Embryonic facial prominence (tissue), 1 donor: Measurements from ENCODE around the gene ING2.
"Not testable (repeated sequence)": the region's sequence is repeated elsewhere in the genome, so short reads cannot be mapped to it uniquely, and the experiment has no call there.

Experiments used
- DNase-seq: peaks from one replicate; pipeline ENCODE4 v3.0.0-alpha.2; 2016; ENCODE audit errors: extremely low spot score

Gene ING2

GRCh38 chr4:183504930-183505610 lies at the start of gene ING2:
TSS of gene ING2 (plus strand) at chr4:183505058. CDS start at chr4:183505196, 138 bp downstream.
- DNase-seq, result peak; percentile 51

GRCh38 chr4:183455431-183456195 lies 49.2 kb upstream of the ING2 start:
- DNase-seq, result no peak

- DNase-seq, result no peak
Observed at GRCh38 chr4:183458005-183458404, 46.9 kb upstream of the ING2 start.

- not testable (repeated sequence) for DNase-seq
Observed at GRCh38 chr4:183463903-183464619, 40.8 kb upstream of the ING2 start.

- not testable (repeated sequence) for DNase-seq
Observed at GRCh38 chr4:183465879-183466278, 39.0 kb upstream of the ING2 start.

DNA sequence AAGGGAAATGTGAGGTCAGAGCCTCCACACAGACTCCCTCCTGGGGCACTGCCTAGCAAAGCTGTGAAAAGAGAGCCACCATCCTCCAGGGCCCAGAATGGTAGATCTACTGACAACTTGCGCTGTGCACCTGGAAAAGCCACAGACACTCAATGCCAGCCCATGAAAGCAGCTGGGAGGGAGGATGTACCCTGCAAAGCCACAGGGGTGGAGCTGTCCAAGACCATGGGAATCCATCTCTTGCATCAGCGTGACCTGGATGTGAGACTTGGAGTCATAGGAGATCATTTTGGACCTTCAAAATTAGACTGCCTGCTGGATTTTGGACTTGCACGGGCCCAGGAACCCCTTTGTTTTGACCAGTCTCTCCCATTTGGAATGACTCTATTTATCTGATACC lies 37.6 kb upstream of the ING2 start:
- no peak for DNase-seq

GRCh38 chr4:183468210-183469095 lies 36.4 kb upstream of the ING2 start:
- DNase-seq, result no peak

- DNase-seq, result no peak
Observed at GRCh38 chr4:183469285-183469684, 35.6 kb upstream of the ING2 start.

GRCh38 chr4:183469936-183470335 lies 34.9 kb upstream of the ING2 start:
- DNase-seq, result no peak

DNA sequence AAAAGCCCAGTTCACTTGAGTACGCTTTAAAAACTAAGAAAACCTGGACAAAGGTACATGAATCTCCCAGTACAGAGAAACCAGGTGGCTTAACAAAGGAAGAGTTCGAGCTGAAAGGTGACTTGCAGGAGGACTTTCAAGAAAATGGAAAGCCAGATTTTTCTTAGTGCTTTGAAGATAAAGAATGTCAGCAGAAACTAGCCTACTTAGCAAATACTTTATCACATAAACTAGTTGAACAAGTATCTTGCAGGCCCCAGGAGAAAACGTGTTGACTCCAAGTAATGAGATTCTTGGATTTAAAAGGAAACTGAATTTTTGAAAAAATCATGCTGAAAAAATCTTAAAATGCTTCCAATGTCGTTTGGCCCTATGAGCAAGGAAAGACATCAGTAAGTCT lies 34.0 kb upstream of the ING2 start:
- DNase-seq, result no peak

- peak; percentile 62 for DNase-seq
Observed at GRCh38 chr4:183471946-183472708, 32.7 kb upstream of the ING2 start.

DNA sequence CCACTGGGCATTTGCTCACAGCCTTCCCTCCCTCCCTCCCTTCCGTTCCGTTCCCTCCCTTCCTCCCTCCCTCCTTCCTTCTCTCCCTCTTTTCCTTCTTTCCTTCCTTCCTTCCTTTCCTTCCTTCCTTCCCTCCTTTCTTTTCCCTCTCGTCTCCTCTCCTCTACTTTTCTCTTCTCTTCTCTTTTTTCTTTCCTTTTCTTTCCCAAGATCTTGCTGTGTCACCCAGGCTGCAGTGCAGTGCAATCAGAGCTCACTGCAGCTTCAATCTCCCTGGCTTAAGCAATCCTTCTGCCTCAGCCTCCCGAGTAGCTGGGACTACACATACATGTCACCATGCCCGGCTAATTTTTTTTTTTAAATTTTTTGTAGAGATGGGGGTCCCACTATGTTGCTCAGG lies 26.7 kb upstream of the ING2 start:
- no peak for DNase-seq

DNA sequence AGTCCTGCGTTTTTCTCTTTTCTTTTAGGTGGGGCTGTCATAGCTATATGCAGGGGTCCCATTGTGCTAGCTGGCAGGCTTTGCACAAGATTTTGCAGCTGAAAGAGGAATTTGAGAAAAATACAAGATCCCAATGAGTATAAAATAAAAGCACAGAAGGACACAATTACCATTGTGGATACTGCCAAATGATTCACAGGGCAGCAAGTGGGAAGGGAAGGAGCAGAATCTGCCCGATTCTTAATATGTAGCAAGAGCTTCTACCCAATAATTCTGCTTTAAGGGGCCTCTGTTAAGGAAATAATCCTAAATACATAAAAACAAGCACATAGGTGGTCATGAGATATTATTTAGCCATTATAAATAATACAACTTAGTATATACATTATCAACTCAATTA lies 25.9 kb upstream of the ING2 start:
- DNase-seq, result no peak

GRCh38 chr4:183482515-183483095 lies 22.3 kb upstream of the ING2 start:
- not testable (repeated sequence) for DNase-seq

- DNase-seq, result no peak
Observed at GRCh38 chr4:183483997-183484396, 20.9 kb upstream of the ING2 start.

DNA sequence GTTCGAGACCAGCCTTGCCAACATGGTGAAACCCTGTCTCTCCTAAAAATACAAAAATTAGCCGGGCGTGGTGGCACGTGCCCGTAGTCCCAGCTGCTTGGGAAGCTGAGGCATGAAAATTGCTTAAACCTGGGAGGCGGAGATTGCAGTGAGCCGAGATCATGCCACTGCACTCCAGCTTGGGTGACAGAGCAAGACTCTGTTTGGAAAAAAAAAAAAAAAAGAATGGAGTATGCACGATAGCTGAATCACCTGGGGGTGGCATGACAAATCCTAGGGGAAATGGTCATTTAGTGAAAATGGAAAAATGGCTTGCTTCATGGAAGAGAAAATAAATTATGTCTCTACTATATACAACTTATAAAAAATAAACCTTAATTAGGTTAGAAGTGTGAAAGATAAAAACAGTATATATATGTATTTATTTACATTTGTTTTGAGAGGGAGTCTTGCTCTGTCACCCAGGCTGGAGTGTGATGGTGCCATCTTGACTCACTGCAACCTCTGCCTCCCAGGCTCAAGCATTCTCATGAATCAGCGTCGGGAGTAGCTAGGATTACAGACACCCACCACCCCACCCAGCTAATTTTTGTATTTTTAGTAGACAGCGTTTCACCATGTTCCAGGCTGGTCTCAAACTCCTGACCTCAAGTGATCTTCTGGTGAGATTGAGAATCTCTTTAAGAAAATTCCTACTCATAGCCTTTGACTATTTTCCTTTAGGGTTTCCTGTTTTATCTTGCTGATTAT lies 19.3 kb upstream of the ING2 start:
- no peak for DNase-seq

DNA sequence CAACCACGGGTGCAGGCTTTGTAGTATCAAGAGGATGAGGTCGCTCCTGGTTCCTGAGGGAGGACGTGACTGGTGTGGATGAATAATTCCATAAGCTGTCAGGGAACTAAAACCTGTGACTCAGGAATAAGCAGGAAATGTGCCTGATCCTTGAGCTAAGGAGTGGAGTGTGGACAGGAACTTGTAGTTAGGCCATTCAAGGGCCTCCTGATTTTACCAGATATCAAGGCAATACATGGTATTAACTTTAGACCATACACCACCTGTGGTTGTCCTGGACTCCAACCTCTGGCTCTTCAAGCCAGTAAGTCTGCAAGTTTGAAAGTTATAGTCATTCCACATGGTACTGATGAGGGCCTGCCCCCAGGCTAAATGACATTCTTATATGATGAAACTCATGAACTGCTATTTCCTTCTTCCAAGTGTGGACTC lies 12.1 kb upstream of the ING2 start:
- DNase-seq, result no peak

DNA sequence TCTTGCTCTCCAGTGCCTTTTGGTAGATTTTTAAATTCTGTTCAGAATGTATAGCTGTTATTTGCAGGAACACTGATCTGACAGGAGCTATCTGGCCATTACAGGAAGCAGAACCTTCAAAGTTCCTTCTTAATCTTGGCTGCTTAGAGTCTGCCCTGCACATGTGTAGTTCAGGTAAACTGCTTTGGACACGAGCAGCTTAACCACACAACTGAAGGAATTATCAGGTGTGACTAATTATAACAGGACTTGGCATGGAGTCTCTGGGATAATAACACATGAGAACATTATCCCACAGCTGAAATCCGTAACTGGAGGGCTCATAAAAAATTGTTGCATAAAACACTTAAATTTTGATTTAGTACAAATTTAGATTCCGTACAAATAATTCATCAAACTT lies 11.6 kb upstream of the ING2 start:
- no peak for DNase-seq

DNA sequence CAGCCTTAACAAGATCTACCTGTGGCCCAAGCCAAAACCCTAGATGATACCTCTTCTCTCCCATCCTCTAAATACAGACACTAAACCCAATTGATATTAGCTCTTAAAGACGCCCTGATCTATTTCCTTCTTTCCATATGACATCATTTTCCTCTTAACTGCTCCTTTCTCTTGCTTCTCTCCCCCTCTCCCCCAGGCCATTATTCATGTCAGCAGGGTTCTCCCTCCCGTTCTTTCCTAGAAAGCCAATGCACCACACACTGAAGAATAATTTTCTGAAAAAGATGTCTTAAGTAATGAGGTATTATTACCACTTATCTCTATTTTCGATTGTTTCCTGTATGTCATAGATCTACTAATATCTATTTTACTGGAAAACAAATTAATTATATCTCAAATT lies 9.7 kb upstream of the ING2 start:
- DNase-seq, result no peak

GRCh38 chr4:183499389-183499788 lies 5.5 kb upstream of the ING2 start:
- DNase-seq, result no peak
